Epidermal melanocyte (primary cell): ENCODE measurements around the gene CHD9.
"Not testable (repeated sequence)": the region's sequence is repeated elsewhere in the genome, so short reads cannot be mapped to it uniquely, and the experiment has no call there.

ENCODE experiments used
- DNase-seq: peaks from one replicate; pipeline ENCODE4 v3.0.0; 2011; ENCODE audit warnings: low spot score; ENCODE audit not compliant: insufficient read length

The CHD9 gene

GRCh38 chr16:53258809-53259208 lies 204.0 kb downstream of the CHD9 start:
- DNase-seq, result no peak

GRCh38 chr16:53261276-53261675 lies 206.5 kb downstream of the CHD9 start:
- no peak for DNase-seq

GRCh38 chr16:53262645-53263044 lies 207.9 kb downstream of the CHD9 start:
- no peak for DNase-seq

GRCh38 chr16:53266156-53266555 lies 211.4 kb downstream of the CHD9 start:
- DNase-seq, result no peak

GRCh38 chr16:53278498-53278897 lies 223.7 kb downstream of the CHD9 start:
- not testable (repeated sequence) for DNase-seq

GRCh38 chr16:53281280-53281679 lies 226.5 kb downstream of the CHD9 start:
- DNase-seq, result no peak

GRCh38 chr16:53281859-53282258 lies 227.1 kb downstream of the CHD9 start:
- no peak for DNase-seq

GRCh38 chr16:53282328-53282727 lies 227.5 kb downstream of the CHD9 start:
- DNase-seq, result no peak

- peak; percentile 53 for DNase-seq
Observed at GRCh38 chr16:53282975-53283946, 228.5 kb downstream of the CHD9 start.

GRCh38 chr16:53285236-53285635 lies 230.4 kb downstream of the CHD9 start:
- no peak for DNase-seq

GRCh38 chr16:53290520-53290919 lies 235.7 kb downstream of the CHD9 start:
- no peak for DNase-seq

GRCh38 chr16:53291757-53292392 lies 237.1 kb downstream of the CHD9 start:
- DNase-seq, result no peak

- no peak for DNase-seq
Observed at GRCh38 chr16:53297477-53297876, 242.7 kb downstream of the CHD9 start.

- no peak for DNase-seq
Observed at GRCh38 chr16:53304334-53304733, 249.5 kb downstream of the CHD9 start.

- no peak for DNase-seq
Observed at GRCh38 chr16:53305743-53306142, 251.0 kb downstream of the CHD9 start.

GRCh38 chr16:53309457-53309856 lies 254.7 kb downstream of the CHD9 start:
- no peak for DNase-seq

GRCh38 chr16:53320992-53321391 lies 266.2 kb downstream of the CHD9 start:
- no peak for DNase-seq

- DNase-seq, result no peak
Observed at GRCh38 chr16:53323924-53324323, 269.1 kb downstream of the CHD9 start.

GRCh38 chr16:53330991-53331390 lies 276.2 kb downstream of the CHD9 start:
- DNase-seq, result not testable (repeated sequence)

GRCh38 chr16:53334581-53334980 lies 279.8 kb downstream of the CHD9 start:
- DNase-seq, result no peak

GRCh38 chr16:53337294-53337693 lies 282.5 kb downstream of the CHD9 start:
- no peak for DNase-seq

GRCh38 chr16:53341792-53342191 lies 287.0 kb downstream of the CHD9 start:
- no peak for DNase-seq

- no peak for DNase-seq
Observed at GRCh38 chr16:53355064-53355463, 300.3 kb downstream of the CHD9 start.
